NCI-H510A treated with DMSO at 0.1 percent for 48 hours (cell line): ENCODE results near the gene EPN2.

Experiments
- DNase-seq: peaks from one replicate; lab custom pipeline; 2025; lab: John Stamatoyannopoulos, UW

Gene EPN2

GRCh38 chr17:19311421-19312215 is 74.5 kb downstream of the EPN2 start:
- no peak for DNase-seq

GRCh38 chr17:19312406-19312805 is 75.2 kb downstream of the EPN2 start:
- no peak for DNase-seq

- DNase-seq = no peak
These were observed 76.0 kb downstream of the EPN2 start for GRCh38 chr17:19313066-19313745.

GRCh38 chr17:19313746-19314651 is 76.8 kb downstream of the EPN2 start:
- no peak for DNase-seq

- DNase-seq = no peak
These were observed 77.9 kb downstream of the EPN2 start for GRCh38 chr17:19315104-19315503.

- no peak for DNase-seq
These were observed 79.7 kb downstream of the EPN2 start for GRCh38 chr17:19316761-19317358.

- peak; percentile 96 for DNase-seq
These were observed 80.4 kb downstream of the EPN2 start for GRCh38 chr17:19317359-19318095.

GRCh38 chr17:19318611-19319010 is 81.4 kb downstream of the EPN2 start:
- no peak for DNase-seq

- DNase-seq = no peak
These were observed 82.8 kb downstream of the EPN2 start for GRCh38 chr17:19319771-19320505.

- DNase-seq = no peak
These were observed 83.7 kb downstream of the EPN2 start for GRCh38 chr17:19320876-19321275.

GRCh38 chr17:19321481-19322128 is 84.4 kb downstream of the EPN2 start:
- no peak for DNase-seq

GRCh38 chr17:19322129-19322505 is 85.0 kb downstream of the EPN2 start:
- DNase-seq = no peak

GRCh38 chr17:19322861-19323260 is 85.7 kb downstream of the EPN2 start:
- DNase-seq = no peak

- no peak for DNase-seq
These were observed 88.4 kb downstream of the EPN2 start for GRCh38 chr17:19325542-19325941.

GRCh38 chr17:19327031-19327783 is 90.0 kb downstream of the EPN2 start:
- no peak for DNase-seq

GRCh38 chr17:19328441-19329061 is 91.4 kb downstream of the EPN2 start:
- no peak for DNase-seq

GRCh38 chr17:19329136-19329535 is 92.0 kb downstream of the EPN2 start:
- no peak for DNase-seq

- no peak for DNase-seq
These were observed 92.7 kb downstream of the EPN2 start for GRCh38 chr17:19329839-19330238.

GRCh38 chr17:19330271-19330670 is 93.1 kb downstream of the EPN2 start:
- DNase-seq = no peak
